GM18517 (cell line): Measurements from ENCODE around the gene TMTC2.

Experiments
- ATAC-seq: cut with Tn5 transposase; IDR thresholded peaks from one replicate; pipeline ENCODE4 v1.9.1; 2021; ENCODE audit warnings: mild to moderate bottlenecking, moderate library complexity; ENCODE audit not compliant: unreplicated experiment

Gene TMTC2

GRCh38 chr12:82682326-82682725, 4.4 kb upstream of the TMTC2 start:
- ATAC-seq, result no peak

DNA sequence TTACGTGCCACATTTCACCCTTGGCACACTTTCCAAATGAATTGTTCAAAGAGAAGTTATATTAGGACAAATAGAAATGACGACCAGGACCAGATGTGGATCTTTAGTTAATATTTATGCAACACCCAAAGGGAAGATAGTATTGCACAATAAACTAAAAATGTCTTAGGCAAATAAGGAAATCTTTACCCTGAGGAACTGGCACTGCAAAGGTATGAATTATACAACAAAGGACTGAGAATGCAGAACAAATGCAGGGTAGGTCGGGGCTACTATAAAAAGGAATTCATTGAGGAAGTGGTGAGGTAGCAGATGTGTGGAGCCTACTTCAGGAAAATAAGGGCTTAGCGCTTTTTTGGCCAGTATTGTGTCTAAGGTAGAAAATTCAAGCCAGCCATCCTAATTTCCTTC, 3.9 kb upstream of the TMTC2 start:
- no peak for ATAC-seq

- ATAC-seq, result peak; percentile 67
These were observed 927 bp upstream of the TMTC2 start for GRCh38 chr12:82685790-82686167.

GRCh38 chr12:82687021-82688011, 610 bp downstream of the TMTC2 start:
- ATAC-seq, result peak; percentile 34

GRCh38 chr12:82688035-82688501, 1.4 kb downstream of the TMTC2 start:
- ATAC-seq, result no peak

DNA sequence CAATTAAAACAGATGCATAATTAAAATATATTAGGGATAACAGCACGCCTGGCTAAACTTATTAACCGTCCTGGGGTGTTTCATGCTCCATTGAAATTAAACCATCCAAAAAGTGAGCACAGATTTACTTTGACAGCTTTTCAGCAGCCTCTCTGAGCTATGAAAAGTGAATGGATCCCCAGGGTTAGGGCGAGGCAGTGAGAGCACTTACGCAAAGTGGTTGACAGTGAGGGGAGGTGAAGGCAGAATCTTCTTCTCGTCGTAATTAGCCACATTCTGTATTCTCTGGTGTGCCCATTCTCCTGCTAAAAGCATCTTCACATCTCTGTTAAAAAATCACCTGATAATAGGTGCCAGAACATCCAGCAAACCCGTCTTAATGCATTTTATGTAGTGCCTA, 1.9 kb downstream of the TMTC2 start:
- ATAC-seq, result no peak

- ATAC-seq, result no peak
These were observed 3.3 kb downstream of the TMTC2 start for GRCh38 chr12:82690006-82690405.

DNA sequence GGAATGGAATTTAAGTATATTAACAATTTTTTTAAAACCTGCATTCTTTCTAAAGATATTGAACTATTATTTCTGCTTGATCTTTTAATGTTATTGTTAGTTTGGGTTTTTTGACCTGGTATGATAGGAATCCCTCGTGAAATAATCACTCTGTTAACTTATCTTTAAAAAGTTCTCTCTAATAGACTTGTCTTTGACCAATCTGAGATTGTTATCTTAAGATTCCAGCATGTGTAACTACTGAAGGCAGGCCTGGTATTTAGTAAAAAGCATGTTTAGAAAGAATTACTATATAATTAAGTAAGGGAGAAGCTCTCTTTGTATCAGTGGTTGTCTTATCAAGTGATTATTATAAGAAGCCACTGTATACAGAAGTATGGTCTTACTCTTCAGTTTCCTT, 4.8 kb downstream of the TMTC2 start:
- no peak for ATAC-seq

GRCh38 chr12:82694276-82694675, 7.6 kb downstream of the TMTC2 start:
- no peak for ATAC-seq

- ATAC-seq, result no peak
These were observed 8.3 kb downstream of the TMTC2 start for GRCh38 chr12:82694970-82695369.

- no peak for ATAC-seq
These were observed 8.8 kb downstream of the TMTC2 start for GRCh38 chr12:82695531-82695930.

- no peak for ATAC-seq
These were observed 9.8 kb downstream of the TMTC2 start for GRCh38 chr12:82696543-82696942.

DNA sequence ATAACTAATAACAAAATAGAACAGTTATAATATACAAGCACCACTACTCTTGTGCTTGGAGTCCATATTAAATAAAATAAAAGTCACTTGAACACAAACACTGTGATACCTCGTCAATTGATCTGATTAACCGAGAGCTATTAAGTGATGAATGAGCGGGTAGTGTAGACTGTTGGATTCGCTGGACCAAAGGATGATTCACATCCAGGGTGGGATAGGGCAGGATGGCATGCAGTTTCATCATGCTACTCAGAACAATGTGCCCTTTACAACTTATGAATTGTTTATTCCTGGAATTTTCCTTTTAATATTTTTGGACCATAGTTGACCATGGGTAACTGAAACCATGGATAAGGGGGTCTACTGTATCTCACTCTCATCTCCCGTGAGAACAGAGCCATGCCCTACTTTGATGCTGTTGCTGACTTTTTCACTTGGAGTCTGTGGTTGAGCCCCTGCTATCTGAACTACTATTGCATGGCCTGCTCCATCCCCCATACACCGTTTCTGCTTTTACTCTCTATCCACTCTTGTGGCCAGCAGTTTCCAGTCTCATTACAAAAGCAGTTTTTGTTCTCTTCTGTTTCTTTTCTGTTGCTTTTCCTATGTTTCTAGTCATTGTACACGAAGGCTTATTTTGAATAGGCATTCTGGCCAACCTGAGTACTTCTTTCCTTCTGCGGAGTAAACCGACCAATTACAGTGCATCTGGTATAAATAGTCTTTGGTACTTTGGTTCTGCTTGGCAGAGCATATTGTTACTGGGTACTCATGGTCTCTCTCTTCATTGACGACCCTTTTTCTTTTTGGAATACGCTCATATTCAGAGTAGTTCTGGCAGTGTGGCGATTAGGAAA, 12.2 kb downstream of the TMTC2 start:
- no peak for ATAC-seq

- no peak for ATAC-seq
These were observed 19.1 kb downstream of the TMTC2 start for GRCh38 chr12:82705774-82706173.

GRCh38 chr12:82708061-82708879, 21.6 kb downstream of the TMTC2 start:
- ATAC-seq, result no peak

DNA sequence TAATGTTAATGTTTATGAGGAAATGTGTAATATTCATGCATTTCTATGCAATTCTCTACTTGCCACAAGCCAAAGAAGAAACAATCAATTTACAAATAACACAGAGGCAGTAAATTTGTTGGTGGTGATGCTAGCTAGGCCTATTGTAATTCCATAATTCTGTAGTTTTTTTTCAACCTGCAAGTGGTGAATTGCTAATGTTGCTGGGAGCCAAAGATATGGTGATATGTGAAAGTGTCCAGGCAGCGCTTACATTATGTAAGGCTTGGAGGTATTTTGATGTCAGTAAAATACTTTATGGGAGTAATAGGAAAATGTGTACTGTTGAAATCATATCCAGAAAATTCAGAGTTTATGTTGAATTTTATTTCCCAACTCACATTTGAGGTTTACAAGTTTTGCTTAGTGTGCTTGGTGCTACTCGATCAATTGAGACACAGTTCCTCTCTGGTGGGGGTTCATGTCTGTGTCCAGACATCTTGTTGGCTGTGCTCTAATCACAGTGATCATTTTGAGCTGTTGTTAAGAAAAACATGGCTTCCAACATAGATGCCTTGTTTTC, 23.2 kb downstream of the TMTC2 start:
- ATAC-seq, result no peak

DNA sequence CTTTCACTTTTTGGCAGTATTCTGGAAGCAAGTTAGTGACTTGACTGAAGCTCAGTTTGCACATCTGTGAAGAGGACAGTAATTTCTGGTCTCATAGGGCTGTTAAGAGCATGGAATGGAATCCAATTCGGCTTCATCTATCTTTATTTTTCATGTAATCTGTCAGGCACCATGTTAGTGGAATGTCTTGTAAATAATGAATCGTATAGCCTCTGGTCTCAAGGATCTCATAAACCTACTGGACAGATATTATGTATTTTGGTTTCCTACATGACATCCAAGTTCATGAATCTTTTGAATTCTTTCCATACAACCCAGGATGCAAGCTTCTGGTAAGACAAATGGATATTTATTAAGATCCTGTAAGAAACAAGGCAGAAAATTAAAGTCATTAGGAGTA, 24.0 kb downstream of the TMTC2 start:
- ATAC-seq, result no peak

GRCh38 chr12:82714427-82714826, 27.7 kb downstream of the TMTC2 start:
- ATAC-seq, result no peak

- ATAC-seq, result no peak
These were observed 35.0 kb downstream of the TMTC2 start for GRCh38 chr12:82721726-82722125.

DNA sequence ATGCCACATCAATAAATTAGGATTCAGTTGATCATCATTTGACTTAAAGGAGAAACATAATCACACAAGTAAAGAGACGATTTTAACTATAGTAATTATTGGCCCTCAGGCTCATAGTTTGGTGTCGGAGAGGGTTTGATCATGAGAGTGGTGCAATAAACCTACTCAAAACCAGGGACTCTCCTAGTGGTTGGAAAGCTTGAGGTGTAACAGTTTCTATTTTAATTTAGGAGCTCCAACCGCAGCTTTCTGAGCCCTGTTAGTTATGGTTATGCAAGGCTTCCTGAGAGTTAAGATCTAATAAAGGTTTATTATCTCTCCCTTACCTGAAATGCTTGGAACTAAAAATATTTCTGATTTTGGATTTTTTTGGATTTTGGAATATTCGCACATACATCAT, 36.4 kb downstream of the TMTC2 start:
- no peak for ATAC-seq
